Effector memory CD4-positive, alpha-beta T cell (primary cell): ENCODE measurements around the gene EPM2AIP1.
"Not testable (repeated sequence)": the region's sequence is repeated elsewhere in the genome, so short reads cannot be mapped to it uniquely, and the experiment has no call there.

ENCODE experiments used
- DNase-seq, 3 donors: peaks; one replicate each; pipeline ENCODE4 v3.0.0-alpha.2; 2020
- H3K27ac ChIP-seq: 2 replicates; pipeline ENCODE4 v1.7.0; 2013; ENCODE audit warnings: mild to moderate bottlenecking, low read length, moderate library complexity; ENCODE audit not compliant: insufficient read depth, poor library complexity, severe bottlenecking
- H3K27me3 ChIP-seq: replicated peaks from 2 replicates; pipeline ENCODE4 v1.7.0; 2013; ENCODE audit warnings: mild to moderate bottlenecking, low read length; ENCODE audit not compliant: insufficient read depth, control insufficient read depth, poor library complexity, severe bottlenecking
- H3K36me3 ChIP-seq: 2 replicates; pipeline ENCODE4 v1.7.0; 2013; ENCODE audit warnings: mild to moderate bottlenecking, low read length, moderate library complexity; ENCODE audit not compliant: control insufficient read depth, insufficient read depth
- H3K4me1 ChIP-seq: 2 replicates; pipeline ENCODE4 v1.7.0; 2013; ENCODE audit warnings: low read length, mild to moderate bottlenecking; ENCODE audit not compliant: control insufficient read depth, insufficient read depth, poor library complexity, severe bottlenecking
- H3K4me3 ChIP-seq: 2 replicates; pipeline ENCODE4 v1.7.0; 2013; ENCODE audit warnings: low read length, low read depth, mild to moderate bottlenecking; ENCODE audit not compliant: insufficient read depth, poor library complexity, severe bottlenecking
- H3K9me3 ChIP-seq: 2 replicates; pipeline ENCODE4 v1.7.0; 2013; ENCODE audit warnings: mild to moderate bottlenecking, low read length, moderate library complexity; ENCODE audit not compliant: control insufficient read depth

EPM2AIP1 gene

DNA sequence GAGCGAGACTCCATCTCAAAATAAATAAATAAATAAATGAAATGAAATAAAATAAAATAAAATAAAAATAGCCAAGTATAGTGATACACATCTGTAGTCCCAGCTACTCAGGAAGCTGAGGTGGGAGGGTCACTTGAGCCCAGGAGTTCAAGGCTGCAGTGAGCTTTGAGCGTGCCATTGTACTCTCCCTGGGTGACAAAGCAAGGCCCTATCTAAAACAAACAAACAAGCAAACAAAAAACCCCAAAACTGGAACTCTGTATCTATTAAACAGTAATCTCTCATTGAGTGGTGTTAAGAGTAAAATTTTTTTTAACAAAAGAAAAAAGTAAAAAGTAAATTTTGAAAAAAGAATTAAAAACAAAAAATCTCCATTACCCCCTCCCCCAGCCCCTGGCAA lies 20.8 kb downstream of the EPM2AIP1 start:
- H3K9me3 ChIP-seq, result no peaks in the 10 kb centered on the region
- peaks cover 4% of the 10 kb centered on the region for H3K4me1 ChIP-seq
- peaks cover 3% of the 10 kb centered on the region for H3K36me3 ChIP-seq
- H3K4me3 ChIP-seq, result no peak overlapping the region
- no peak for DNase-seq
- no peak overlapping the region for H3K27ac ChIP-seq
- H3K27me3 ChIP-seq, result no peaks in the 10 kb centered on the region

DNA sequence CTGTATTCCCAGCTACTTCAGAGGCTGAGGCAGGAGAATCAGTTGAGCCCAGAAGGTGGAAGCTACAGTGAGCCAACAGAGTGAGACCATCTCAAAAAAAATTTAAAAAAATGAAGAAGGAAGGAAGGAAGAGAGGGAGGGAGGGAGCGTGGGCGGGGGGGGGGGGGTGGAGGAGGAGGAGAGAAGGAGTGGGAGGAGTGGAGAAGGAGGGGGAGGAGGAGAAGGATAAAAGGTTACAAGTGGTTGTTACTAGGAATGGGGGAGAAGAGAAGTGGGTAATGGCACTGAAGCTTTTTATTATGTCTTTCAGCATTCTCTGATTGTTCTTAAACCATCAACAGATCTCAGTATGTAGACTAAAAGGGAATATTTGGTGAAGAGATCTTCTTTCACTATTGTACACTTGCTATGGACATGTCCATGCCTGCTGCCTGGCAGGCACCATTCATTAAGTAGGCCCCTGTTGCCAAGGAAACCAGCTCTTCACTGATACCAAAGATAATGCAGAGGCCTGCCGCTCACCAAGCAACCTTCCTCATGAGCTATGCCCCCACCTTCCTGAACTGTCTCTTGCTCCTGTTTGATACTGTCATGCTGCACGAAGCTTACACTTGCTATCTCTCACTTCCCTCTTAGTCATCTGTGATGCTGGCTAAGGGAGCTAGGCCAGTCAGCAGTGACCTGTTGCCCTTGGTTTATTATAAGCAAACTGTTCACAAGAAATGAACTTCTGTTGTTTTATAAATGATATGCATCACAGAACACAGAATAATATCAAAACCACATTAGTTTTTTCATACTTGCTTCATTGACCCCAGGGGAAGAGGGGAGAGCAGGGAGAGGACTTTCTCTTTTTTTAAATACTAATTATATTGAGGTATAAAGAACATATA lies 23.1 kb downstream of the EPM2AIP1 start:
- H3K4me1 ChIP-seq, result peaks cover 4% of the 10 kb centered on the region
- H3K9me3 ChIP-seq, result no peaks in the 10 kb centered on the region
- no peaks in the 10 kb centered on the region for H3K36me3 ChIP-seq
- peak in 2 of 3 donors; percentile 27 to 36 for DNase-seq
- H3K27me3 ChIP-seq, result no peaks in the 10 kb centered on the region
- no peak overlapping the region for H3K4me3 ChIP-seq
- H3K27ac ChIP-seq, result no peak overlapping the region

DNA sequence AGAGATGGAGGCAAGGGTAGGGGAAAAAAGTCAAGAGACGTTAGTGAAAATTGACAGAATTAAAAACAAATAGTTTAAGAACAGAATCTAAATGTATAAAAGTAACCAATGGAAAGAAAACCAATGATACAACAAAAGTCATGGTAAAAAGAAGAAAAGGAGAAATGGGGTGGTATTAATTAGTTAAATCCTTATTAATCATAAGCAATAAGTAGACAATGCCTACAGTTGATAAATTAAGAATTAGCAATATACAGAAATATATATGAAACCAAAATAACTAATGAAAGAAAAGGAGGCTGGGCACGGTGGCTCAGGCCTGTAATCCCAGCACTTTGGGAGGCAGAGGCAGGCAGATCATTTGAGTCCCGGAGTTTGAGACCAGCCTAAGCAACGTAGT lies 23.8 kb downstream of the EPM2AIP1 start:
- H3K4me1 ChIP-seq, result peaks cover 4% of the 10 kb centered on the region
- no peak overlapping the region for H3K27ac ChIP-seq
- no peaks in the 10 kb centered on the region for H3K27me3 ChIP-seq
- no peaks in the 10 kb centered on the region for H3K9me3 ChIP-seq
- no peaks in the 10 kb centered on the region for H3K36me3 ChIP-seq
- H3K4me3 ChIP-seq, result no peak overlapping the region
- DNase-seq, result no peak

DNA sequence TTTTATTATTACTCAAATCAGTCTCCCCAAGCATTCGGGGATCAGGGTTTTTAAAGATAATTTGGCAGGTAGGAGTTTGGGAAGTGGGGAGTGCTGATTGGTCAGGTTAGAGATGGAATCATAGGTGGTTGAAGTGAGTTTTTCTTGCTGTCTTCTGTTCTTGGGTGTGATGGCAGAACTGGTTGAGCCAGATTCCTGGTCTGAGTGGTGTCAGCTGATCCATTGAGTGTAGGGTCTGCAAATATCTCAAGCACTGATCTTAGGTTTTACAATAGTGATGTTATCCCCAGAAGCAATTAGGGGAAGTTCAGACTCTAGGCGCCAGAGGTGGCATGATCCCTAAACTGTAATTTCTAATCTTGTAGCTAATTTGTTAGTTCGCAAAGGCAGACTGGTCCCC lies 27.5 kb downstream of the EPM2AIP1 start:
- Histone ChIP-seq H3K27me3 (no peaks in the 10 kb centered on the region), H3K9me3 (no peaks in the 10 kb centered on the region), H3K4me1 (peaks cover 4% of the 10 kb centered on the region), H3K4me3 (no peak overlapping the region), H3K27ac (no peak overlapping the region), H3K36me3 (no peaks in the 10 kb centered on the region)
- DNase-seq, result no peak

DNA sequence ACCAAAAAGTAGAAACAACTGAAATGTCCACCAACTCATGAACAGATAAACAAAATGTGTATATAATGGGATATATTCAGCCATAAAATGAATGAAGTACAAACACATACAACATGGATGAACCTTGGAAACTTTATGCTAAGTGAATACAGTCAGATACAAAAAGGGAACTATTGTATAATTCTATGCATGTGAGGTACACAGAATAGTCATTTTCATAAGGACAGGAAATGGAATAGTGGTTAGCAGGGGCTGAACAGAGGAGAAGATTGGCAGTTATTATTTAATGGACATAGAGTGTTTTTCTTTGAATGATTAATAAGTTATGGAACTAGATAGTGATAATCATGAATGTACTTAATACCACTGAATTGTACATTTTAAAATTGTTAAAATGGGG lies 28.1 kb downstream of the EPM2AIP1 start:
- Histone ChIP-seq H3K4me3 (no peak overlapping the region), H3K9me3 (no peaks in the 10 kb centered on the region), H3K36me3 (no peaks in the 10 kb centered on the region), H3K27me3 (no peaks in the 10 kb centered on the region), H3K4me1 (peaks cover 2% of the 10 kb centered on the region), H3K27ac (no peak overlapping the region)
- no peak for DNase-seq

DNA sequence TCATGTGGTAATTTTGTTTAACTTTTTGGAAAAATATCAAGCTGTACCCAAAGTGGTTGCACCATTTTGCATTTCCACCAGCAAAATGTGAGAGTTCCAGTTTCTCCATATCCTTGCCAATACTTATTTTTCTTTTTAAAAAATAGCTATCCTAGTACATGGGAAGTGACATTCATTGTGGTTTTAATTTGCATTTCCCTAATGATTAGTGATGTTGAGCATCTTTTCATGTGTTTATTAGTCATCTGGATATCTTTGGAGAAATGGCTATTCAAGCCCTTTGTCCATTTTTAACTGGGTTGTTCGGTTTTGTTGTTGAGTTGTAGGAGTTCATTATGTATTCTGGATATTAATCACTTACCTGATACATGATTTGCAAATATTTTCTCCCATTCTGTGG lies 28.6 kb downstream of the EPM2AIP1 start:
- Histone ChIP-seq H3K4me1 (no peaks in the 10 kb centered on the region), H3K27ac (no peak overlapping the region), H3K27me3 (no peaks in the 10 kb centered on the region), H3K9me3 (no peaks in the 10 kb centered on the region), H3K4me3 (no peak overlapping the region), H3K36me3 (no peaks in the 10 kb centered on the region)
- DNase-seq, result no peak

DNA sequence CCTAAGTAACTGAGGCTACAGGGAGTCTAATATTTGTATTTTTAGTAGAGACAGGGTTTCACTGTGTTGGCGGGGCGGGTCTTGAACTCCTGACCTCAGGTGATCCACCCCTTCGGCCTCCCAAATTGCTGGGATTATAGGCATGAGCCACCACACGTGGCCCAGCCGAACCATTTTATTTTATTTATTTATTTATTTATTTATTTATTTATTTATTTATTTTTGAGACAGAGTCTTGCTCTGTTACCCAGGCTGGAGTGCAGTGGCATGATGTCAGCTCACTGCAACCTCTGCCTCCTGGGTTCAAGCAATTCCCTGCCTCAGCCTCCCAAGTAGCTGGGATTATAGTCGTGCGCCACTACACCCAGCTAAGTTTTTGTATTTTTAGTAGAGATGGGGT lies 29.9 kb downstream of the EPM2AIP1 start:
- not testable (repeated sequence) for H3K4me1 ChIP-seq, H3K9me3 ChIP-seq, H3K36me3 ChIP-seq, DNase-seq, H3K27me3 ChIP-seq, H3K27ac ChIP-seq, H3K4me3 ChIP-seq

DNA sequence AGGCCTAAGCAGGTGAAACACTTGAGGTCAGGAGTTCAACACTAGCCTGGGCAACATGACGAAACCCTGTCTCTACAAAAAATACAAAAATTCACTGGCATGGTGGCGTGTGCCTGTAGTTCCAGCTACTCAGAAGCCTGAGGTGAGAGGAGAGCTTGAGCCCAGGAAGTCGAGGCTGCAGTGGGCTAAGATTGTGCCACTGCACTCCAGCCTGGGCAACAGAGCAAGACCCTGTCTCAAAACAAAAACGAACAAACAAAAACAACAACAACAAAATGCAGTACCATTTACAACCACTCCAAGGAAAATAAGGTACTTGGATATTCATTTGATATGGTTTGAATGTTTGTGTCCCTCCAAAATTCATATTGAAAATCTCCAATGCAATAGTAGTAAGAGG lies 32.4 kb downstream of the EPM2AIP1 start:
- Histone ChIP-seq H3K36me3 (no peaks in the 10 kb centered on the region), H3K9me3 (no peaks in the 10 kb centered on the region)

DNA sequence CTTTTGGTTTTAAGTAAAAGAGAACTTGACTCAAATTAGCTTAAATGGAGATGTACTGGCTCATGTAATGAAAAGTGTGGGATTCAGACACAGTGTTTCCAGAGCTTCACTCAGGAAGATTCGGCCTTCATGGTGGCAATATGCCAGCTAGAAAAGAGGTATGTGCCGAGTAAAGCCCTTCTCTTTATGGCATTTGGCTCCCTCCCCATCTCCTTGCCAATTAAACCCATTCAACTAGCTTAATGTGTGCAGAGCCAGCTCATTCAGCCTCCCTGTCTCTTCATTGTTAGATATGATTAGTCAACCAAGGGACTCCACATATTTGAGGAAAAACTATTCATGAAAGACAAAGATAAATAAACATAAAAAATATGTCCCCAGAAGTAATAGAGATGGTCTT lies 33.1 kb downstream of the EPM2AIP1 start:
- Histone ChIP-seq H3K36me3 (no peaks in the 10 kb centered on the region), H3K4me1 (no peaks in the 10 kb centered on the region), H3K27ac (no peak overlapping the region), H3K4me3 (no peak overlapping the region), H3K27me3 (no peaks in the 10 kb centered on the region), H3K9me3 (no peaks in the 10 kb centered on the region)
- no peak for DNase-seq

More for the DNA sequence above, 32.4 kb downstream of the EPM2AIP1 start:
- no peaks in the 10 kb centered on the region for H3K4me1 ChIP-seq
- H3K27me3 ChIP-seq, result no peaks in the 10 kb centered on the region
- no peak for DNase-seq
- H3K4me3 ChIP-seq, result no peak overlapping the region
- H3K27ac ChIP-seq, result no peak overlapping the region

DNA sequence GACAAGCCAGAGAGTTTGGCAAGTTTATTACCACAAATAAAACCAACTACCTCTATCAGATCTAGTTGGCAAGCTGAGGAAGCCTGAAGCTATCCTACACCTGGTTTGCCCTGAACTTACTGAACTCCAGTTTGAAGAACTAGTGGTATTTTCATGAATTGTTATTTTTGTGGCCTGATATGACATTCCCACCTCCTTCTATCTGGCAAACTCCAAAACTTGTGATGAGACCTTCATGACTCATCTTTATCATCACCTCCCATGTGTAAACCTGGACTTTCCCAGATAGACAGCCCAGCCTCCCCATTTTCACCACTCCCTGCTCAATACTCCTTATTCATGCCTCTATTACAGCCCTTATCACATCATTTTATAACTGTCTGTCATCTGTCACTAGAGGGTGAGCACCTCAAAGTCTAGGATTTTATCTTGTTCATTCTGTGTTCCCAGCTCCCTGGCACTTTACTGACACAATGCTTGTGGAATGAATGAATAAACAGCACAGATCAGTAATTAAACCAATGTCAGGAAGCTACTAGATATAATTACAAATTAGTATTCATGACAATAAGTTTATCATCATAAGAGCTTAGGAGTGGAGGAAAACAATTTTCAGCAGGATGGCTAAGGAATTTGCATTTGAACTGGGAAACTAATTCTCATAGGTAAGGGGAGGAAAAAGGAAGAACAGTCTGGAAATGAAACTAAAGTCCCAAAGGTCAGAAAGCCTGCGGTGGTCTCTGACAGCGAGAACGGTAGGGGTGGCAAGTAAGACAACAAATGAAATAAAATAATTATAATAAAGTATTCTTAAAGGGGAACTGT lies 34.9 kb downstream of the EPM2AIP1 start:
- H3K4me1 ChIP-seq, result no peaks in the 10 kb centered on the region
- DNase-seq, result no peak
- peak overlapping the region; percentile 4 for H3K27ac ChIP-seq
- no peak overlapping the region for H3K4me3 ChIP-seq
- no peaks in the 10 kb centered on the region for H3K9me3 ChIP-seq
- no peaks in the 10 kb centered on the region for H3K36me3 ChIP-seq
- no peaks in the 10 kb centered on the region for H3K27me3 ChIP-seq
